ENCODE measurements around the gene OVOL3. TPM values are rescaled to one million over a fixed set of nuclear protein-coding genes. Genes with fewer than 3 reads are reported as not detected.

OVOL3 gene
- total RNA-seq, 4 donors from 2014 or later, result not detected

DNA sequence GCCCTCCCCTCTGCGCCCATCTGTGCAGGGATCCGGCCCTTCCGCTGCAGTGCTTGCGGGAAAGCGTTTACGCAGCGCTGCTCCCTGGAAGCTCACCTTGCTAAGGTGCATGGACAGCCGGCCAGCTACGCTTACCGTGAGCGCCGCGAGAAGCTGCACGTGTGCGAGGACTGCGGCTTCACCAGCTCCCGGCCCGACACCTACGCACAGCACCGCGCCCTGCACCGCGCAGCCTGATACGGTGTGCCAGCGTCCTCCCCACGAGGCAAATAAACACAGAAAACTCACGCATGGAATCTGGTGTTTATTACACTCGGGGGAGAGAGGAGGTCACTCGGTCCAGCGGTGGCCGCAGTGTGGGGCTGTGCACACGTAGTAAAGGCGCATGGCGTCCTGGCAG lies 2.5 kb downstream of the OVOL3 start:
- in situ Hi-C loops (cut with MboI; ENCODE audit: low pct_ligation_motif_present in 1 of 4, low pct_unique_long_range_greater_than_20kb in 1 of 4, low sequenced_read_pairs in 3 of 4) (no loop called here), intact Hi-C loops (cut with DNase I; ENCODE audit: low total_unique reads) (no loop called here)
- Histone ChIP-seq H3K27me3 (no peaks in the 10 kb centered on the region), H3K4me3 (peak overlapping the region in 2 of 4 donors; percentile 70 to 71), H3K27ac (peak overlapping the region in 1 of 4 donors; percentile 87), H3K36me3 (peaks cover 0 to under 1% (median 0%) of the 10 kb centered on the region in 4 donors), H3K4me1 (peaks cover 11 to 30% (median 22%) of the 10 kb centered on the region in 4 donors), H3K9me3 (no peaks in the 10 kb centered on the region)
- no peak for DNase-seq
- TF ChIP-seq EP300 (IDR thresholded peaks at IDR 0.05; ENCODE audit: low read depth) (no peak), POLR2A (IDR thresholded peaks at IDR 0.05) (no peak), POLR2AphosphoS5 (IDR thresholded peaks at IDR 0.05) (no peak)
- TF ChIP-seq, protein P1, sequence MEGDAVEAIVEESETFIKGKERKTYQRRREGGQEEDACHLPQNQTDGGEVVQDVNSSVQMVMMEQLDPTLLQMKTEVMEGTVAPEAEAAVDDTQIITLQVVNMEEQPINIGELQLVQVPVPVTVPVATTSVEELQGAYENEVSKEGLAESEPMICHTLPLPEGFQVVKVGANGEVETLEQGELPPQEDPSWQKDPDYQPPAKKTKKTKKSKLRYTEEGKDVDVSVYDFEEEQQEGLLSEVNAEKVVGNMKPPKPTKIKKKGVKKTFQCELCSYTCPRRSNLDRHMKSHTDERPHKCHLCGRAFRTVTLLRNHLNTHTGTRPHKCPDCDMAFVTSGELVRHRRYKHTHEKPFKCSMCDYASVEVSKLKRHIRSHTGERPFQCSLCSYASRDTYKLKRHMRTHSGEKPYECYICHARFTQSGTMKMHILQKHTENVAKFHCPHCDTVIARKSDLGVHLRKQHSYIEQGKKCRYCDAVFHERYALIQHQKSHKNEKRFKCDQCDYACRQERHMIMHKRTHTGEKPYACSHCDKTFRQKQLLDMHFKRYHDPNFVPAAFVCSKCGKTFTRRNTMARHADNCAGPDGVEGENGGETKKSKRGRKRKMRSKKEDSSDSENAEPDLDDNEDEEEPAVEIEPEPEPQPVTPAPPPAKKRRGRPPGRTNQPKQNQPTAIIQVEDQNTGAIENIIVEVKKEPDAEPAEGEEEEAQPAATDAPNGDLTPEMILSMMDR (IDR thresholded peaks at IDR 0.05), result no peak
- 87% methylated on average over 34 of the region's 34 CpGs; no CpG with 5 or more reads in 1 of the 2 donors for WGBS, 2 donors (ENCODE audit: low coverage in 1 of 2)

DNA sequence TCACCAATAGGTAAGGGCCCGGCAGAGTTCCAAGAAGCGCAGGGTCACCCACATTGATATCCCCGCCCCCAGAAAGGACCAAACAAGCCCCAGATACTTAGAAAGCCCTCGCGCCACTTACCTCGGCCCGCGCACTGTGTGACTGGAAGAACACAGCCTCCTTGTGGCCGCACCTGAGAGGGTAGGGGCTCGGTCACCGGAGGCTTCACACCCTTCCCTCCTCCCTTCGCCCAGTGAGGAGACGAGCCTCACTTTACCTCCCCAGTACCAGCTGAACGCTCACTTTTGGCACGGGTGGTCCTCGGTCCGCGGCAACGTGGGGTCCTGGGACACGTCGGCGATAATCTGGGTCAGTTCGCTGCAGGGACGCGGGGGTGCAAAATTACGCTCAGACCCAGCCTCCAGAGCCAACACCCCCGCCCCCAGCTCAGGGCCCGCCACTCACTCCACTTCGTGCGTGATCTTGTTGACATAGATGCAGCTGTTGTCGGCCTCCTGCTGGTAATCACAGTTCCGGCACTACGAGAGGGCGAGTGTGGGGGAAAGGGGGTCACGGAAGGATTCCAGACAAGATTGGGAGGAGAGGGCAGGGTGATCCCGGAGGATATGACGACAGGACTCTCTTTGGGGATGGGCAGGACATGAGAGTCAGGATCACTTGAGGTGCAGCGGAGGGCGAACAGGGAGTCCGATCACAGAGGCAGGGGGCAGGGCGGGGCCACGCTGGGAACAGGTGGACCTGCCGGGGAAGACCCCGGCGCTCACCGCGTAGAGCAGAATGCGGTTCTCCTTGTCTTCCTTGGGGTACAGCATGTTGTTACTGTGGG lies 3.2 kb downstream of the OVOL3 start:
- Histone ChIP-seq H3K36me3 (peaks cover 0 to 4% (median 0%) of the 10 kb centered on the region in 4 donors), H3K27me3 (no peaks in the 10 kb centered on the region), H3K4me3 (peak overlapping the region; percentile 62 to 71 (median 68)), H3K4me1 (peaks cover 11 to 30% (median 22%) of the 10 kb centered on the region in 4 donors), H3K27ac (peak overlapping the region; percentile 87 to 94 (median 93)), H3K9me3 (no peaks in the 10 kb centered on the region)
- TF ChIP-seq, protein P1 (IDR thresholded peaks at IDR 0.05), result peak in 1 of 5 experiments; percentile 29
- TF ChIP-seq EP300 (IDR thresholded peaks at IDR 0.05; ENCODE audit: low read depth), result no peak
- peak; percentile 32 for DNase-seq
- intact Hi-C loops (cut with DNase I; ENCODE audit: low total_unique reads), result no loop called here
- 2 to 8% methylated on average over 6 to 47 of the region's 48 CpGs for WGBS, 2 donors (ENCODE audit: low coverage in 1 of 2)
- in situ Hi-C loops (cut with MboI; ENCODE audit: low pct_ligation_motif_present in 1 of 4, low pct_unique_long_range_greater_than_20kb in 1 of 4, low sequenced_read_pairs in 3 of 4), result no loop called here

DNA sequence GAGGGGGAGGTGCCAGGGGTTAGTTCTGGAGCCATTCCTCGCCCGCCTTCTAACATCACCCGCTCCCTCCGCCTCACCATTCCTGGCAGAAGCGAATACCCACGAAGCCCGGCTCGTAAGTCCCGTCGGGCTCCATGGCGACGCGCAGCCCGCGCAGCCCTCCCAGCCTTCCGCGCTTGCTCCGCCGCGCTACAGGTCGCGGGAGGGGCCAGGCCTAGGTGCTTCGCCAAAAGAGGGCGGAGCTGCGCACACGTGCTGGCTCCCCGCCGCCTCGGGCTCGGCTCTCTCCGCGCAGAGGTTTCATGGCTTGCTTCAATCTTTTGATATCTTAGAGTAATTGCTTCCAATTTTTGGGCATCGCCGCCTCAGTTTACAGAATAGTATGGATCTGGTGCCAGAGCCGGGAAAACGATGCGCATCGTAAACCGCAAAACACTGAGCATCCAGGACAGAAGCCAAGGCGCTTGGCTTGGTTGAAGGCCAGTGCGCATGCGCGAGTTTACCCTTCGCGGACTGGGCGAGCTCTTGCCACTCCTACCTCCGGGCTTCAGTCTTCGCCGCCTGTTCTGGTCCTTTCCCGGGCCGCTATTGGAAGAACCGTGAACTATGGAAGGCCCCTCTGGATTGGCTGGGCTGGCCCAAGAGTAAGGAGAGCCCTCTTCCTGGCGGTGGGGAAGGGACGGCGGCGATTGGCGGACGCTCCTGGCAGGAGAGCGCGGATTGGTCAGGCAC lies 3.9 kb downstream of the OVOL3 start, which contains the start of gene POLR2I:
Gene POLR2I (minus strand): TSS at position 155 of the 732 bp plus-strand sequence. CDS start 19 bp downstream, at position 136.
- 0% methylated on average over 1 to 54 of the region's 60 CpGs for WGBS, 2 donors (ENCODE audit: low coverage in 1 of 2)
- in situ Hi-C loops (cut with MboI; ENCODE audit: low pct_ligation_motif_present in 1 of 4, low pct_unique_long_range_greater_than_20kb in 1 of 4, low sequenced_read_pairs in 3 of 4), result no loop called here
- Histone ChIP-seq H3K4me3 (peak within 1 kb of the TSS; percentile 62 to 71 (median 68)), H3K27ac (peak within 1 kb of the TSS; percentile 87 to 94 (median 93)), H3K36me3 (peaks cover 0 to 4% (median 0%) of the 10 kb centered on the region in 4 donors), H3K4me1 (peaks cover 11 to 30% (median 22%) of the 10 kb centered on the region in 4 donors), H3K9me3 (no peaks in the 10 kb centered on the region), H3K27me3 (no peaks in the 10 kb centered on the region)
- peak; percentile 78 for TF ChIP-seq POLR2A (IDR thresholded peaks at IDR 0.05)
- no peak for TF ChIP-seq EP300 (IDR thresholded peaks at IDR 0.05; ENCODE audit: low read depth)
- TF ChIP-seq, protein P1 (IDR thresholded peaks at IDR 0.05), result no peak
- TF ChIP-seq POLR2AphosphoS5 (IDR thresholded peaks at IDR 0.05), result peak; percentile 55 to 96 (median 88)
- DNase-seq, result peak; percentile 99
- intact Hi-C loops (cut with DNase I; ENCODE audit: low total_unique reads), result no loop called here
